Limb (tissue), 2 donors: Measurements from ENCODE around the gene MIB2.
"Not testable (repeated sequence)": the region's sequence is repeated elsewhere in the genome, so short reads cannot be mapped to it uniquely, and the experiment has no call there.

Experiments used
- DNase-seq, 2 donors: peaks; one replicate each; pipeline ENCODE4 v3.0.0-alpha.2; 2016; ENCODE audit errors: extremely low spot score in 2 of 2

Gene MIB2

DNA sequence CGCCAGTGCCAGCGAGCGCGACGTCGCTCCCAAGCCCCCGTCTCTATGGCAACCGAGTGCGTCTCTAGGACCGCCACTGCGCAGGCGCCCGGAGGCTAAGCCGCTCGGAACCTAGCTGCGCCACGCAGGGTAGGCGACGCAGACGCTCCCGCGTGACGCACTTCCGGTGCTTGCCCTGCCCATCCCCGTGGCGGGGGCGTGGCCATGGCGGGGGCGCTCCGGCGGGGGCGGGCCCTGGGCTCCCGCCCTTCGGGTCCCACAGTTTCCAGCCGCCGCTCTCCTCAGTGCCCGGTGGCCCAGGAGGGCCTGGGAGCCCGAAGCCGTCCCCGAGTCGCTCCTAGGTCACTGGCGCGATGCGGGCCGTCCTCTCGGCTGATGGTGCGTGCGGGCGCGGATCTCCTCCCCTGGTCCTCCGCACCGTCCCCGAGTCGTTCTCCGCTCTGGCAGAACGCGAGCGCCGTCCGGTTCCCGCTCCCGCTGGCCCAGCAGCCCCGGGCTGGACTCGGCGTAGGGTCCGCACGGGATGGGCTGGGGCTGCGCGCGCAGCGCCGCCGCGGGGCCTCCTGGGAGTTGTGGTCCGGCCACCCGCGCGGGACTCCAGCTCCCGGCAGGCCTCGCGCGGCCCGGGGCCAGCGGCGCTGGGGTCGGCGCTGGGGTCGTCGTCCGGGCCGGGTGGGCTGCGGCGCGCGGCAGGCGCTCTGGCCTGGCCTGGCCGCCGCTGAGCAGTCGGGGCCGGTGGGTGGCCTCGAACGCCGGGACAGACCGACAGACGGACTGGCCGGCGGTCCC is at the start of gene MIB2:
Gene MIB2, plus strand, starts transcription at position 245 of the 789 bp plus-strand sequence. CDS start 7,953 bp downstream, outside the sequence.
- peak; percentile 98 for DNase-seq

DNA sequence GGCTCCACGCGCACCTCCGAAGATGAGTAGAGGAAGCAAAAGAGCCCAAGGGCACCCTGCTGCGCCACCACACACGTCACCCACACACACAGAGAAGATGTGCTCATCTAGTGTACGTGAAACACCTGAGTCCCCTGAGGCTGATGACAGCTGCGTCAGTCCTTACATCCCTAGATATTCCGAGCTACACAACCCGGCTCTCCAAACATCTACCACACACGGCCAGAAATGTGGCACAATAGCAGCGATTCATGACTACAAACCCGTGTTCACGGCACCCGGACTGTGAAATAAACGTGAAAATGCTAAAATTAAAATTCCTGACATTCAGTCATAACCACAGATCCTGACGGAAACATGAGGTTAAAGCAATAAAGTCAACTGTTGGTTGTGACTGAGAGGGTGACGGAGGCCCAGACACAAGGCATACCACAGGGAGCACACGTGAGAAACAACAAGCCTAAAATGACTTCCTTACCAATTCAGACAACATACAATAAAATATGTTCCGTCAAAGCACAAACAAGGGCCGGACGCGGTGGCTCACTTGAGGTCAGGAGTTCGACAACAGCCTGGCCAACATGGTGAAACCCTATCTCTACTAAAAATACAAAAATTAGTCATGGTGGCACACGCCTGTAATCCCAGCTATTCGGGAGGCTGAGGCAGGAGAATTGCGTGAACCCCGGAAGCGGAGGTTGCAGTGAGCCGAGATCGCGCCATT is 48.0 kb upstream of the MIB2 start:
- no peak for DNase-seq

DNA sequence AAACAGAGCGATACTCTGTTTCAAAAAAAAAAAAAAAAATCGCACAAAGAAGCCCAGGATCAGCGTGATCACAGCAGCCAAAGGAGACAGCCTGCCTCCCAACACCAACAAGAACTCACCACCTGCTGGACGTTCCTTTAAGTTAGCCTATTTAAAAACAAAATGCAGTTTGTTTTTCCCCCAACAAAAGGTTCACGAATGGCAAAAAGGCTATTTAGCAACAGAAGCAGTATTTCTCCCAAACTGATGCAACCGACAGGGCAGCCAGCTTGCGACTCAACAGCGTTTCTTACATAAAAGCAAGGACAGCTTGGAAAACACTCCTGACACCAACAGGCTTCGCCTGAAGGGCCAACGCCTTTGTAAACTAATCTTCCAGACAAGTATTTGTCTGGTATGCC is 47.4 kb upstream of the MIB2 start:
- no peak for DNase-seq

GRCh38 chr1:1569341-1569740 is 46.0 kb upstream of the MIB2 start:
- no peak for DNase-seq

DNA sequence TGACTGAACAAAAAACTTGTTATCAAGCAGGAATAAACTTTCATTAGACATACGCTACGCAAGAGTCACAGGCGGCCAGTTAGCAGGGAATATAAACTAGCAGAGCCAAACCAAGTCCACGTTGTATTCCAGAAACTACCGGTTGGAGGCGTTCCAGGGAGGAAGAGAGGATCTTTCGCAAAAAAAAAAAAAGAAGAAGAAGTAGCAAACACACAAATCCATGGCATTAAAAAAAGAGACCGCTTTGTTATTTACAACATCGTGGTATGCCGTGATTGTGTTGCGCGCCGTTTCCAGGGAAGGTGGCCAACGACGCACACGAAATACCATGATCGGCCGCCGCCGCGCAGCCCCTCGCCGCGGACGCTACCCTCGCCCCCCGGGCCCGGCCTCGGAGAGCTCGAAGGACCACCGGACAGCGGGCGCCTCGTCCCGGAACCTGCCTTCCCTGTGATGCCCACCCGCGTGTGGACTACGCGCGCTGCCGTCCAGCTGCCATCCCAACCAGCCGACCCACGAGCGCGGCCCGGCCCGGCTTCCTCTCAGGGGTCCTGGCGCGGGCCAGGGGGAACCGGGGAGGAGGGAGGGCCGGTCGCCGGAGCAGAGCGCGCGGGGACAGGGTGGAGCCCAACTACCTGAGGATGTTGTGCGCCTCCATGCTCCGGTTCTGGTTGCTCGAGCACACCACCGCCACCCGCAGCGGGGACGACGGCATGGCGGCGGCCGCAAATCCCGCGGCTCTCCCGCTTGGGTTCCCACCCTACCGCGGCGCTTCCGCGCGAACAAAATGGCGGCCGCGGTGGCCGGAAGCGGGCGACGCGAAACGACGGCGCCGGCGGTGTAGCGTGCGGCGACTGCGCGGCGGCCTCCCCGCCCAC is 41.2 kb upstream of the MIB2 start:
- peak in 1 of 2 donors; percentile 48 for DNase-seq

GRCh38 chr1:1574721-1575537 is 40.4 kb upstream of the MIB2 start, which contains the start of gene SSU72:
Gene SSU72, minus strand, starts transcription at chr1:1574863. Its CDS starts 306 bp downstream, at chr1:1574557.
- peak; percentile 91 to 96 for DNase-seq

DNA sequence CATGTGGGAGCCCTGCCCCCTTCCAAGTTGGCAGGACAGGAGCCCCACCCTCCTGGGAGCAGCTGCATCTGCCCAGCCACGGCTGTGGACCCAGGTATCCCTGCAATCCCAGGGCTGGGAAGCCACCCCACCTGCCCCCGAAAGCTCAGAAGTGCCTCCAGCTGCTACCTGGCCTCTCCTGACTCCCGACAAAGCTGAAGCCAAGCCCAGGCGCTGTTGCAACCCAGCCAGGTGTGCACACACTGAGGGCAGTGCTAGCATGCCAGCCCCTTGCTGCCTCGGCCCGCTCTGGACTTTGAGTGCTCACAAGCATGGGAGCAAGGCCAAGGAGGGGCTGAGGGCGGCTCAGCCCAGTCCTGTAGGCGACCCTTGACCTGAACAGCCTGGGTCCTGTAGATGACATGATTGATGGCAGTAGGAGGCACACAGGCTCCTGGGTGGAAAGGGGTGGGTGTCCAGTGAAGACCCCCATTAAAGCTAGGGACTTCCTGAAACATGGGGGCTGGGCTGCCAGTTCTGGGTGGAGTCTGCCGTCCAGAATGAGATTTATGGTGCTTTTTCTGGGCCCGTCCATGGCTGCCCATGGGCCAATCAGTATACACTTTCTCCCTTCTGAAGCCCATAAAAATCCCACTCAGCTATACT is 37.8 kb upstream of the MIB2 start:
- no peak for DNase-seq

DNA sequence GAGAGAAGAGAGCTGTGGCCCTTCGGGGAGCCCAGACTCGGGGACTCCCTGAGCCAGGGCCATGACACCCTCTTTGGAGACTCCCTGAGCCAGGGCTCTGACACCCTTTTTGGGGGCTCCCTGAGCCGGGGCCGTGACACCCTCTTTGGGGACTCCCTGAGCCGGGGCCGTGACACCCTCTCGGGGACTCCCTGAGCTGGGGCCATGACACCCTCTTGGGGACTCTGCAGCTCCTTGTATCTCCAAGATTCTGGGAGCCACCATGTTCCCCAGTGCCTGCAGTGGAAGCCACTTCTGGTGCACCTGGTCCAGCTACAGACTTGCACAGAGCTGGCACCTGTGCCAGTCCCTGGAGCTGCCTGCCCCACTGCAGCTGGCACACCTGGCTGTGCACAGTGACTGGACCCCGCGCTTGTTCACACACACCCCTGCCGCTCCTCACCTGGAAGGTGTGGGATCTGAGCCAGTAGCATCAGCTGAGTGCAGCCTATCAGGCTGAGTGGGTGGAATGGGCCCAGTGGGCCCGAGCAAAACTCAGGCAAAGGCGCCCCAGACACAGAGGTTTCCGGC is 36.8 kb upstream of the MIB2 start:
- DNase-seq: no peak

- no peak for DNase-seq
Observed at GRCh38 chr1:1582585-1583346, 32.5 kb upstream of the MIB2 start.

GRCh38 chr1:1583347-1584010 is 31.8 kb upstream of the MIB2 start:
- no peak for DNase-seq

- DNase-seq: no peak
Observed at GRCh38 chr1:1591452-1591851, 23.8 kb upstream of the MIB2 start.

GRCh38 chr1:1593834-1594601 is 21.3 kb upstream of the MIB2 start:
- DNase-seq: no peak

DNA sequence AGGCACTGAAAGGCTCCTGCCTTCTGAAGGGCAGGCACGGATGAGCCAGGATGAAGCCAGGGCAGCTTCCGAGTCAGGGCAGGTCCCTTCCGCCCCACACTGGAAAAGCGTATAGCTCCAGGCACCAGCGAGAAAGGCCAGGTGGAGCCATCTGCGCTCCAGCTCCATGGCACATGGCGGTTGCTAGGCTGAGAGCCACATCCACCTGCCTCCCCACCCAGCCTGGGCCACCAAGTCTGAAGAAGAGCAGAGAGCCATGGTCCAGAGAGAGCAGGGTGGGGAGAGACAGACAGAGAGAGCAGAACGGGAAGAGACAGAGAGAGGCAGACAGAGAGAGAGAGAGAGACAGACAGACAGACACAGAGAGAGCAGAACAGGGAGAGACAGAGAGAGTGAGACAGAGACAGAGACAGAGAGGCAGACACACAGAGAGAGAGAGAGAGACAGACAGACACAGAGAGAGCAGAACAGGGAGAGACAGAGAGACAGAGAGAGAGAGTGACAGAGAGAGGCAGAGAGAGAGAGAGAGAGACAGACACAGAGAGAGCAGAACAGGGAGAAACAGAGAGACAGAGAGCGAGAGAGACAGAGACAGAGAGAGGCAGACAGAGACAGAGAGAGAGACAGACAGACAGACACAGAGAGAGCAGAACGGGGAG is 20.6 kb upstream of the MIB2 start:
- no peak for DNase-seq

DNA sequence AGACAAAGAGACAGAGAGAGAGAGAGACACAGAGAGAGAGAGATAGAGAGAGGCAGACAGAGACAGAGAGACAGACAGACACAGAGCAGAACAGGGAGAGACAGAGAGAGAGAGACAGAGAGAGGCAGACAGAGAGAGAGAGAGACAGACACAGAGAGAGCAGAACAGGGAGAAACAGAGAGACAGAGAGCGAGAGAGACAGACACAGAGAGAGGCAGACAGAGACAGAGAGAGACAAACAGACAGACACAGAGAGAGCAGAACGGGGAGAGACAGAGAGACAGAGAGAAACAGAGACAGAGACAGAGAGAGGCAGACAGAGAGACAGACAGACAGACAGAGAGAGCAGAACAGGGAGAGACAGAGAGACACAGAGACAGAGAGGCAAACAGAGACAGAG is 20.0 kb upstream of the MIB2 start:
- DNase-seq: not testable (repeated sequence)

DNA sequence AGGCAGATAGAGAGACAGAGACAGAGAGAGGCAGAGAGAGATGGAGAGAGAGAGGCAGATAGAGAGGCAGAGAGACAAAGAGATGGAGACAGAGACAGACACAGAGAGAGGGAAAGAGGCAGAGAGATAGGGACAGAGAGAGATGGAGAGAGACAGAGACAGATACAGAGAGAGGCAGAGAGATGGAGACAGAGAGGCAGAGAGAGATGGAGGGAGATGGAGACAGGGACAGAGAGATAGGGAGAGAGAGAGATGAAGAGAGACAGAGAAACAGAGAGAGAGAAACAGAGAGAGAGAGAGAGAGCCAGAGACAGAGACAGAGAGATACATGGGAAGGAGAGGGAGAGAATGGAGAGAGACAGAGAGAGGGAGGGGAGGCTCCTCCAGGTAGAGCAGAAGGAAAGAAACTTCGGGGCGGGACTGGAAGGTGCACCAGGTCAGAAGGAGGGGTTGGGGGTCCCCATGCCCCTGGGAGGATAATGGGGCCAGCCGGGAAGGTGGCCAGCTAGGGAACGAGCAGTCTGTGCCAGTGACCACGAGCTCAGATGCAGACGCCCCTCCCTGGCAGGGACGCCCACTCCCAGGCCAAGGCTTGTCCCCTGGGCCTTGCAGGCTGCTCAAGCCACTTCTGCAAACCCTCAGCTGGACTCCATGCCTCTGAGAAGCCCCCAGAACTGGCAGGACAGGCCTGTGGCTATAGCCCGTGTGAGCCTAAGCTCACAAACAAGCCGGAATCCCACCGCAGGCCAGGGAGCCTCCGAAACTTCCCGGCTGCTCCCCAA is 18.6 kb upstream of the MIB2 start:
- no peak for DNase-seq

DNA sequence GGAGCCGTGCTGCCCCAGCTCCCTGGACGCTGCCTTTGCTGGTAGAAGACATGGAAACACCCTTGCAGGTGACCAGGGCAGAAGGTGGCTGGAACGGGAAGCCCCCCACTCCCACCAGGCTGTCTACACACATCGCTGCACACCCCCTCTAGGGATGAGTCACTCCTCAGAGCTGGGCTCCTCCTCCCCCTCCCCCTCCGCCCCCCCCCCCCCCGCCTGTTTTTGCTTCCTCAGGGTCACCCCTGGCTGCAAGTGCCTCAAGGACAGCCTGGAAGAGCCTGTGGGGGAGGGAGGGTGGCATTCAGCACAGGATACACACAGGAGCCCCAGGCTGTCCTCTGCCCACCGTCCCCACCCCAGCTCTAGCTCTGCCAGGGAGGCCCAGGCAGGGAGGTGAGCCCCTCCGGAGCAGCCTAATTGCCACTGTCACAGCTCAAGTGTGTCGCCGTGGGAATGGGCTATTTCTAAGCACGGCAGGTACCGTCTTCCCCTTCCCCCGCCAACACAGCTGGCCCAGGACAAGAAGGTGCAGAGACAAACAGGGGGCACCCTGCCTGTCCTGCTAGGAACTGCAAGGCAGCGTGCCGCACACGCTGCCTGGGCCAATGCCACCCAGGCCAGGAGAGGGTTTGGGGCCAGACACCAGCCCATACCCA is 17.9 kb upstream of the MIB2 start:
- no peak for DNase-seq
